K562 (cell line): ENCODE data around the gene ZDHHC8. TPM values are rescaled to one million over a fixed set of nuclear protein-coding genes. Genes with fewer than 3 reads are reported as not detected.

Experiments used
- ATF6 ChIP-seq: sonication (generic); formaldehyde crosslinking; IDR thresholded peaks from 2 replicates; pipeline ENCODE4 v1.4.0; 2020; ENCODE audit warnings: mild to moderate bottlenecking, missing genetic modification reagents
- CAMTA2 ChIP-seq: fragments of 250-450 bp; sonication (Bioruptor Pico); conservative IDR thresholded peaks from 2 replicates; pipeline ENCODE4 v1.5.1; 2022
- CEBPZ ChIP-seq: fragments of 150-350 bp; IDR thresholded peaks from 2 replicates; pipeline ENCODE4 v1.6.1; 2014; ENCODE audit warnings: low read depth, mild to moderate bottlenecking, low read length, borderline replicate concordance
- CREB5 ChIP-seq: fragments of 250-450 bp; sonication (Bioruptor Pico); IDR thresholded peaks from 2 replicates; pipeline ENCODE4 v1.5.0; 2020; ENCODE audit warnings: mild to moderate bottlenecking
- FOXA3 ChIP-seq, 2 experiments: fragments of 450-650 bp in 1 of 2; sonication (generic) in 1 of 2; formaldehyde crosslinking; IDR thresholded peaks in 1 of 2; conservative IDR thresholded peaks in 1 of 2; 2 replicates each; pipeline versions ENCODE4 v1.4.0 to v1.8.0; 2020 to 2022; ENCODE audit warnings: mild to moderate bottlenecking in 2 of 2, missing genetic modification reagents in 1 of 2
- HMGN3 ChIP-seq: IDR thresholded peaks from 2 replicates; pipeline ENCODE4 v1.6.1; 2011; ENCODE audit warnings: borderline replicate concordance, low read depth, mild to moderate bottlenecking, mixed read lengths, low read length; ENCODE audit not compliant: insufficient read length; ENCODE audit errors: extremely low read depth
- MEF2A ChIP-seq: IDR thresholded peaks from 2 replicates; pipeline ENCODE4 v1.6.1; 2011; ENCODE audit warnings: low read depth, mild to moderate bottlenecking, low read length, moderate library complexity; ENCODE audit not compliant: control insufficient read depth
- MTA1 ChIP-seq: fragments of 450-650 bp; IDR thresholded peaks from 2 replicates; pipeline ENCODE4 v1.6.1; 2017; ENCODE audit warnings: borderline replicate concordance
- NCOA4 ChIP-seq: fragments of 450-650 bp; IDR thresholded peaks from 2 replicates; pipeline ENCODE4 v1.6.1; 2018; ENCODE audit warnings: mild to moderate bottlenecking; ENCODE audit not compliant: partially characterized antibody
- NFXL1 ChIP-seq: fragments of 450-650 bp; formaldehyde crosslinking; IDR thresholded peaks from 2 replicates; pipeline ENCODE4 v1.4.0; 2021; ENCODE audit warnings: mild to moderate bottlenecking
- NKRF ChIP-seq: fragments of 450-650 bp; IDR thresholded peaks from 2 replicates; pipeline ENCODE4 v1.6.1; 2016; ENCODE audit warnings: borderline replicate concordance
- RAD21 ChIP-seq, 2 experiments: fragments of 250-450 bp in 1 of 2; fragments of 450-650 bp in 1 of 2; sonication (Bioruptor Pico) in 1 of 2; formaldehyde crosslinking in 1 of 2; IDR thresholded peaks in 1 of 2; conservative IDR thresholded peaks in 1 of 2; 2 replicates each; pipeline versions ENCODE4 v1.4.0 to v1.8.0; 2020 to 2022; ENCODE audit warnings: mild to moderate bottlenecking in 2 of 2, moderate library complexity in 1 of 2
- TEAD1 ChIP-seq, 2 experiments: fragments of 450-650 bp in 1 of 2; sonication (generic) in 1 of 2; formaldehyde crosslinking; IDR thresholded peaks; 2 replicates each; pipeline versions ENCODE4 v1.4.0 to v1.8.0; 2020 to 2022; ENCODE audit warnings: mild to moderate bottlenecking in 2 of 2, missing genetic modification reagents in 1 of 2
- ZNF197 ChIP-seq: fragments of 200-800 bp; sonication (Bioruptor generic); IDR thresholded peaks from 2 replicates; pipeline ENCODE4 v1.6.1; 2016; ENCODE audit warnings: low read depth, missing genetic modification characterization, missing compliant biosample characterization
- polyA plus RNA-seq, 8 experiments: library from polyadenylated mRNA; depleted of rRNA in 4 of 8; stranded (reverse) in 5 of 8; unstranded in 3 of 8; fragments of >200 nt; fragmentation: Nextera tagmentation in 2 of 8; fragmentation: Illumina TruSeq in 1 of 8; extraction: Ambion mirVana in 2 of 8; extraction: Trizol in 1 of 8; gene quantifications; 2 replicates each; pipeline versions ENCODE4 v1.2.1 to v1.2.3, GENCODE V29; 2011 to 2014; ENCODE audit warnings: inconsistent platforms in 1 of 8, missing spikeins in 1 of 8
- total RNA-seq, 7 experiments: library from RNA; depleted of rRNA in 6 of 7; stranded (reverse); fragments of >200 nt in 6 of 7; fragmentation: Illumina TruSeq in 2 of 7; extraction: Trizol in 2 of 7; gene quantifications; 2 replicates each; pipeline versions ENCODE4 v1.2.1 to v1.2.3, GENCODE V29; 2011 to 2021; ENCODE audit warnings: low replicate concordance in 1 of 7

ZDHHC8 gene
- total and polyA plus RNA-seq, 9 of the 15 experiments (the other 6 are each of a cell fraction or from before 2014, with no cell fraction given): 0.04 to 109 (median 16.4) TPM

GRCh38 chr22:20130731-20131596 lies 640 bp upstream of the ZDHHC8 start (continued):
- TF ChIP-seq MTA1 (no peak), RAD21 (CRISPR knock-in tag; conservative IDR thresholded peaks at IDR 0.05 in 1 of 2, IDR thresholded peaks at IDR 0.05 in 1 of 2) (no peak), NFXL1 (CRISPR knock-in tag) (no peak), CAMTA2 (CRISPR knock-in tag) (peak; percentile 65; the same call in 1 of the 2 replicates), FOXA3 (CRISPR knock-in tag; conservative IDR thresholded peaks at IDR 0.05 in 1 of 2, IDR thresholded peaks at IDR 0.05 in 1 of 2) (no peak), ZNF197 (CRISPR knock-in tag) (no peak), ATF6 (CRISPR knock-in tag) (no peak), NKRF (no peak), NCOA4 (no peak), MEF2A (no peak), CREB5 (CRISPR knock-in tag) (no peak), TEAD1 (CRISPR knock-in tag; IDR thresholded peaks at IDR 0.05) (peak in 1 of 2 experiments; percentile 66; a peak in 1 of 4 replicates), CEBPZ (no peak), HMGN3 (no peak)
